Caki2 (cell line): ENCODE results near the gene SSTR5. TPM values are rescaled to one million over a fixed set of nuclear protein-coding genes. Genes with fewer than 3 reads are reported as not detected.

Experiments used
- DNase-seq: peaks from one replicate; pipeline ENCODE4 v3.0.0-alpha.2; 2015; ENCODE audit warnings: low read depth
- in situ Hi-C: cut with HindIII; loops from 2 replicates; pipeline ENCODE4 v1.10.0; 2016; ENCODE audit warnings: low sequenced_read_pairs, low pct_unique_long_range_greater_than_20kb, mixed read lengths
- total RNA-seq: library from RNA; depleted of rRNA; stranded (reverse); fragments of >200 nt; shearing (Covaris generic); gene quantifications from 2 replicates; pipeline ENCODE4 v1.2.3, GENCODE V29; 2014; ENCODE audit warnings: low replicate concordance

SSTR5 gene
- total RNA-seq, 1 experiment from 2014 or later, result 9.1 TPM

- no peak for DNase-seq
- in situ Hi-C loops, result loop anchor here (5.0 kb wide), 1 partner anchor 50 kb away; no protein-coding TSS in a partner anchor
Measured at GRCh38 chr16:1037394-1038257, 34.9 kb upstream of the SSTR5 start.

- in situ Hi-C loops, result loop anchor here (5.0 kb wide), 1 partner anchor 52 kb away; no protein-coding TSS in a partner anchor
- no peak for DNase-seq
Measured at GRCh38 chr16:1038932-1039331, 33.6 kb upstream of the SSTR5 start.

DNA sequence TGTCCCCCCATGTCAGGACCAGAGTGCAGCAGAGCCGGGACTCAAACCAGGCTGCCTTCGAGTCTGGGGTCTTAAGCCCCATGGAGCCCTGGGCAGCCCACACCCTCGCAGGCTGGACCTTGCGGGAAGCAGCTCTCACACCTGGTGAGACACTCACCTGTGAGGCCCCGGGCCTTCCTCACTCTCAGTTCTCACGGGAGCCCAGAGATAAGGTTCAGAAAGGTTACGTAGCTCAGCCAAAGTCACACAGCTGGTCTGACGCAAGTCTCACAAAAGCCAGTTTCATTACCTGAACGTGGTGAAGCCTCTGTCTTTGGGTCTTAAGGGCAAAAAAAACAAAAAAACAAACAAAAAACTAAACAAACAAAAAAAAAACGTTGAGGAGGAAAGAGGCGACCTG is 32.8 kb upstream of the SSTR5 start:
- no peak for DNase-seq
- in situ Hi-C loops, result loop anchor here (5.0 kb wide), 1 partner anchor 52 kb away; no protein-coding TSS in a partner anchor

DNA sequence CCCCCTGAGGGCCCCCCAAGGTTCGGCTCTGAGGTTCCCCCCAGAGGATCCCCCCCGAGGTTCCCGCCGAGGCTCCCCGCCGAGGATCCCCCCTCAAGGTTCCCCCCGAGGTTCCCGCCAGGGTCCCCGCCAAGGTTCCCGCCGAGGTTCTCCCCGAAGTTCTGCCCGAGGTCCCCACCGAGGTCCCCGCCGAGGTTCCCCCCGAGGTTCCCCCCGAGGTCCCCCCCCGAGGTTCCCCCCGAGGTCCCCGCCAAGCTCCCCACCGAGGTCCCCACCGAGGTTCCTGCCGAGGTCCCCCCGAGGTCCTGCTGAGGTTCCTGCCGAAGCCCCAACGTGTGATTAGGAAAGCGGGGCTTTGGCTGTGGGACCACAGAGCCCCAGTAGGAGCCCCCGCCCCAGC is 32.2 kb upstream of the SSTR5 start:
- in situ Hi-C loops, result no loop called here

GRCh38 chr16:1042049-1042744 is 30.4 kb upstream of the SSTR5 start:
- in situ Hi-C loops, result no loop called here

More for the DNA sequence above, 32.2 kb upstream of the SSTR5 start:
- DNase-seq, result no peak

GRCh38 chr16:1042866-1043265 is 29.7 kb upstream of the SSTR5 start:
- in situ Hi-C loops, result no loop called here
- DNase-seq, result no peak

More at GRCh38 chr16:1042049-1042744, 30.4 kb upstream of the SSTR5 start:
- no peak for DNase-seq

- in situ Hi-C loops, result no loop called here
- no peak for DNase-seq
Measured at GRCh38 chr16:1043881-1044451, 28.6 kb upstream of the SSTR5 start.

- DNase-seq, result no peak
- in situ Hi-C loops, result no loop called here
Measured at GRCh38 chr16:1044460-1045309, 27.9 kb upstream of the SSTR5 start.

DNA sequence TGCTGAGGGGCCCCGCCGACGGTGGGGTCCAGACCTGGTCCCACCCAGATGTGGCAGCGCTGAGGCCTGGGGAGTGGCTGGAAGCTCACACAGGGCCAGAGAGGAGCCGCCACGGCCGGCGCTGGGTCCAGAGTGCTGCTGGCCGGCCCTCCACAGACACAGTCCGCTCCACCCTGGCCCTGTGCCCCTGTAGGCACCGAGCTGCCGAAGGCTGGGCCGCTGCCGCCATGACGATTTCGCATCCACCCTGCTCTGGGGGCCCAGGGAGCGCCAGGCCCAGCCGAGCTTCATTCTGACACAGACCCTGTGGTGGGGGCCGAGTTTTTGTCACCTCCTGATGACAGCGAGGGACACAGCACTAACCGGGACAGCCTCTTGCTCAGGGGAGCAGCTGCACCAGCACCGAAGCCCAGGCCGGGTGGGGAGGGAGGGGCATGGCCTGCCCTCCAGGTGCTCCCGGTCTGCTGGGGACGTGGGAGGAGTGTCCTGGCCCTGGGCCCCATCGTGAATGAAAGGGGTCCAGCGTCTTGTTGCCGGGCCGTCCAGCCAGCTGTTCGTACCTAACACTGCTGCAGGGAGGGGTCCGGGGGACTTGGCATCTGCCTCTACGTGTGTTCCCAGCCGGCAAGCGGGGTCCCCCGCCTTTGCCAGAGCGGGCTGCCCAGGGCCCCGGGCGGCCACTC is 27.1 kb upstream of the SSTR5 start:
- in situ Hi-C loops, result no loop called here
- DNase-seq, result no peak

- in situ Hi-C loops, result no loop called here
- DNase-seq, result no peak
Measured at GRCh38 chr16:1045993-1046911, 26.3 kb upstream of the SSTR5 start.

DNA sequence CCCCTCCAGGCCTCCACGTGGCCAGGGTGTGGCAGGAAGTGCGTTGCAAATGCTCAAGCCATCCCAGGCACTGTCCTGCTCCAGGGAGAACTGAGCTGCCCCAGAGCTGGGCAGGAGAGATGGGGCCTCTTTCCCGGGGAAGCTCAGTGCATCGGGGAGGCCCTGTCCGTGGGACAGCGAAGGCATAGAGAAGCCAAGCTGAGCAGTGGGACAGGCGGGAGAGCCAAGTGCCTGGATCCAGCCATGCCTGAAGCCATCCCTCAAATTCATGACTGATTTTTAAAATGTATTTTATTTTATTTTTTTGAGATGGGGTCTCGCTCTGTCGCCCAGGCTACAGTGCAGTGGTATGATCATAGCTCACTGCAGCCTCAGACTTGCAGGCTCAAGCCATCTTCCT is 25.4 kb upstream of the SSTR5 start:
- no peak for DNase-seq
- in situ Hi-C loops, result no loop called here

DNA sequence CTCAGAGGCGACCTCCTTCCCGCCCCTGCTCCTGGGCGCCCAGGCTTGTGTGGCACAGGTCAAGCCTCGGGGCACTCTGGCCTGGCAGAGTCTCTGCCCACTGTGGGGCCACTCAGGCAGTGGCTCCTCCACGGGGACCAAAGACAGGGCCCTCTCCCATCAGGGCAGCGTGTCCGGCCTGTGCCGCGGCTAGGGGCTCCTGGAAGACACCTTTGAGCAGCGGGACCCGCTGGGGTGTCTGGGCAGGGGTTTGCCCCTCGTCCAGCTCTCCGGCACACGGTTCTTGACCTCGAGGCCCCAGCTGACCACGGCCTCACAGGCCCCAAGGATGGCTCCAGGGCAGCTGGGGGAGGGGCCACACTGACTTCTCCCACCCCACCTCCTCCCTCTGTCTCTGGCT is 24.7 kb upstream of the SSTR5 start:
- DNase-seq, result no peak
- in situ Hi-C loops, result no loop called here

DNA sequence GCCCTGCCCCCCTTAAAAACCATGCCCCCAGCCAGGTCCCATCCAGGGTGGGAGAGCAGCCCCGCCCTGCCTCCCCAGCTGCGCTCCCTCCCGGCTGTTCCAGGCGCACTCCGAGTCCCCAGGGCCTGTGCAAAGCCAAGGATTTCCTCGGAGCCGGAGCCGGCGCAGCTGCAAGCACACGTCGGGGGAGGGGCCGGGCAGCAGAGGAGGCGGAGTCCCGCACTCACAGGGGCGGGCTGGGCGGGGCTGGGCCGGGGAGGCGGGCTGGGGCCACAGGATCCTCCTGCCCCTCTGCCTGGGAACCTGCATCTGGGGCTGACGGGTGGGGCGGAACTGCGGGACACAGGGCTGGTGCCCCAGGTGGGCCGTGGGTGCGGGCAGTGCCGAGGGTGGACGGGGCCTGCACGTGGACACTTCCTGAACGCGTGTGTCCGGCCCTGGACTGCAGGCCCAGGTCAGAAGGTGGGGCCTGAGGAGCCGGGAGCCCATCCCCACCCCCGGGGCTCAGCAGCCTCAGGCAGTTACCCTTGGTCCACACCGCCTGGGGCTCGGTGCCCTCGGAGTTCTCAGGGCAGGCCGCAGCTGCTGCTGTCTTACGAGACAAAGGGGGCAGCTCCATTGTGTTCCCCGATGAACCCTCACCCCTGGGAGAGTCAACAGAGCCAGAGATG is 24.0 kb upstream of the SSTR5 start:
- in situ Hi-C loops, result no loop called here
- no peak for DNase-seq

GRCh38 chr16:1049113-1049975 is 23.2 kb upstream of the SSTR5 start:
- no peak for DNase-seq
- in situ Hi-C loops, result no loop called here

DNA sequence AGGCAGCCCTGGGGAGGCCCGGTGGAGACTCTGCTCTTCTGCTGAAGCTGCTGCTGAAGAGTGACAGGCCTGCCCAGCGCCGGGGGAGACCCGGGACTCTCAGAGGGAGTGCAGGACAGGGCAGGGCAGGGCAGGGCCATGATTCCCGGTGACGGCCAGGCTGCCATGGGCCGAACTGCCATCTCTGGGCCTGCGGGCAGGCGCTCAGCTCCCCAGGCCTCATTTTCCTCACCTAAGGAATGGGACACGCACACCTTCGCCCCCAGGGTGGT is 22.6 kb upstream of the SSTR5 start:
- in situ Hi-C loops, result no loop called here
- DNase-seq, result no peak

GRCh38 chr16:1050516-1050915 is 22.0 kb upstream of the SSTR5 start:
- in situ Hi-C loops, result no loop called here
- no peak for DNase-seq
